Measurements from ENCODE around the gene INHBA.
A peak's percentile ranks its signal among the peaks of the same experiment; 100 is the strongest.

Gene INHBA

DNA sequence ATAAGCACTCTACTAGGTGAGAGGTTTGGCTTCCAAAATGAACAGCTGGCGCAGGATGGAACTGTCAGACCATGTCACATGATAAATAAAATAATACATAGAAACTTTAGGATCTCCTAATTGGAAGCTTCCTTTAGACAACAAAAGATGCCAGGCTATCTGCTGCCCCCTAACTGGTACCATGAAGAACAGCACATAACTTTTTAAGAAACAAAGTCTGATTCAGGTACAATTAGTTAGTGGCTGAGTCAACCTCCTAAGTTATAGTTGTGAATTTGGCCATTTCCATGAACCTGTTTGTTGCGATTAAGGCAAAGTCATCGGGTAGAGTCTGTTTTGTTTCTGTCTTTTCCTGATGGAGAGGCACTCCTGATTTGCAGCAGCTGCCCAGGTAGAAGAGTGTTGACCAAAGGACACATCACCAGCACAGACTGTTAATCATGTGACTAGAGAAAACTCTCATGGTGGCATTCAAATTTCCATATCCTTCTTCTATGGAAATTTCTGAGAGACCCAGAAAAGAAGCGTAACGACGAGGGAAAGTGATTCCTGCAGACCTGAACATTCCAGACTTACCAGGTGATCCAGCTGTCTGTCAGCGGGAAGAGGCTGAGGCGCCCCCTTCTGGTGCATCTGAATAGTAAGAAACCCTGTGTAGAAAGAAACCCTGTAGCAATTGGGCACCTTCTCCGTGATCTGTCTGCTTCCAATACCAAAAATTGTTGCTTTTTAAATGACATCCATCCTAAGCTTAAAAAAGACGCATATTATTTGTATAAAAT lies 8.6 kb upstream of the INHBA start:
- no peak for DNase-seq (ENCODE audit: low read depth, low spot score)

DNA sequence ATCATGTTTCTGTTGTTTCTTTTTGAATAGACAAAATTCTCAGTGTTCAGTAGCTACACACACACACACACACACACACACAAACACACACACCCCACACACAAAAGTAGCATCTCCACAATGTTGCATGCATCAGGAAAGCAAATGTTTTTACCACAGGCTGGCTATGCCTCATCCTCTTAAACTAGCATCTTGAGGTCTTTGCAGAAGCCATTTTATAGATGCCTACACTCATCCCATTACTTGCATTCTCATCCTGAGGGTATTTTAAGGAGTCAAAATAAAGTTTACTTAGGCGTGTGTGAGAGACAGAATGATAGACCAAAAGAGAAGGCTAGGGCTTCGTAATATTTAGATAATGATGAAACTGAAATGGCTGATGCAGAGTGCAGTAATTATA lies 7.9 kb upstream of the INHBA start:
- no peak for DNase-seq (ENCODE audit: low read depth, low spot score)

DNA sequence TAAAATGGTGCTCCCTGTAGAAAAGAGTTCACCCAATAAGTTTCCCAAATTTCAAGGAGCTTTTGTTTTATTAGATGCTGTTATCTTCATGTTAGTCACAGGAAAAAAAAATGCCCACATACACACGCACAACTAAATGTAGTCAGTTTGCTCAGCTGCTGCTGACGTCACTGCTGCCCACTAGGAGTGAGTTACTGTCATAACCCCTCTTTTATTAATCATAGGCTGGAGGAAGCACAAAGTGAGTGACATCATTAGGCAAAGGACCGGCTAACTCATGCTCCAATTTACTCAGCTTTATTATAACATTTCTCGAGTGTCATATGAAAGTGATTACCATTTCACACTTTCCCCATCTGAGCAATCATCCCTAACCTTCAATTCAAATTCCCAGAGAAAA lies 6.7 kb upstream of the INHBA start:
- DNase-seq (ENCODE audit: low read depth, low spot score), result no peak

DNA sequence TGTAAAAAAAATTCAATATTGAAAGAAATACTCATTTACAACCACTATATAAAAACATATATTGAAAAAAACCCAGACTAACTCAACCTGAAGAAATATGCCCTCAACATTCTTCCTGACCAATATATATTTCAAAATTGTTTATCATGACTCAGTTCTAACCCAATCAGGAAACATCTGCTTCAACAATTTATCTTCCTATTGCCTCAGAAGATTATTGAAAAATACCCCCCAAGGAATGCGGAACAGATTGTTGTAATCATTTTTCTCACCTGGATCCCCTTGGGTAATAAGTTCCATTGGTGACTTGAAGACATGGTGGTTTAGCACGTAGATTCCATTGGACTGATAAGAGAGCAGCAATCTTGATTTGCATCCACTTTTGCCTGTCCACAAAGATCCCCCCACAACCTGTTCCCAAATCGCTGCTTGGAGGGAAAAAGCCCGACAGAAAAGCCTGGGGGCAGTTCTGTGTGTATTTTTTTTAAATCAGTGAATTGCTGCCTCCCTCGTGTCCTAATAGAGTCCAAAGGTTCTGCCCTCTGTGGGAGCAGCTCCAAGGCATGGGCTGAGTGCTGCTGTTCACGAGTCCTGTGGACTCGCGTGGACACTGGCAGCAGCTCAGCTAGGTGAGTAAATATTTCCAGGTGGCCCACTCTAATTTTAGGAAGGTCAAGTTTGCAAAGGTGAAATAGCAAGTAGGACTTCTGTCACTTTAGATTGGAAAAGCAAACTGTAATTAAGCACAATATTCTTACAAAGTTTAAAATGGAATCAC lies 5.9 kb upstream of the INHBA start:
- no peak for DNase-seq (ENCODE audit: low read depth, low spot score)

- DNase-seq (ENCODE audit: low read depth, low spot score), result no peak
Observed at GRCh38 chr7:41706228-41706930, 3.5 kb upstream of the INHBA start.

- peak; percentile 13 for DNase-seq (ENCODE audit: low read depth, low spot score)
Observed at GRCh38 chr7:41705109-41705901, 2.4 kb upstream of the INHBA start.

- DNase-seq (ENCODE audit: low read depth, low spot score), result no peak
Observed at GRCh38 chr7:41701068-41701941, 1.6 kb downstream of the INHBA start.

GRCh38 chr7:41700044-41700471 lies 2.8 kb downstream of the INHBA start:
- no peak for DNase-seq (ENCODE audit: low read depth, low spot score)

- DNase-seq (ENCODE audit: low read depth, low spot score), result no peak
Observed at GRCh38 chr7:41699516-41699915, 3.4 kb downstream of the INHBA start.

DNA sequence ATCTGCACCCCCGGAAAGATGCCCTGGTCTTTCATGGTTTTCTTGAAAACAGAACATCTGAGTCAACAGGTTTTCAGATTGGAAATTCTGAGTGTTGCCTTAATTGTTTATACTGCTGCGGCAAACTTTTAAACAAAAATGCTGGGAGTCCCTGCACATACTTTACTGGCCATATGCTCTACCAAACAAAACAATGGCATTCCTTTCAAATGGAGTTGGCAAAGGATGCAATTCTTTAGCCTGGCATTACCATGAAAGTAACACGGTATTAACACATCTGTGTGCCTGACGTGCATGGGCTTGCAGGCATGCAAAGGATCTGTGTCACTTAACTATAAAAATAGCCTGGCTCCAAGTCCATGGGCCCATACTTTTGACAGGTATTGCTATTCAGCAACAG lies 4.2 kb downstream of the INHBA start:
- no peak for DNase-seq (ENCODE audit: low read depth, low spot score)

GRCh38 chr7:41698114-41698513 lies 4.8 kb downstream of the INHBA start:
- DNase-seq (ENCODE audit: low read depth, low spot score), result no peak

GRCh38 chr7:41696323-41696916 lies 6.5 kb downstream of the INHBA start:
- DNase-seq (ENCODE audit: low read depth, low spot score), result no peak

- DNase-seq (ENCODE audit: low read depth, low spot score), result no peak
Observed at GRCh38 chr7:41695661-41696322, 7.1 kb downstream of the INHBA start.

DNA sequence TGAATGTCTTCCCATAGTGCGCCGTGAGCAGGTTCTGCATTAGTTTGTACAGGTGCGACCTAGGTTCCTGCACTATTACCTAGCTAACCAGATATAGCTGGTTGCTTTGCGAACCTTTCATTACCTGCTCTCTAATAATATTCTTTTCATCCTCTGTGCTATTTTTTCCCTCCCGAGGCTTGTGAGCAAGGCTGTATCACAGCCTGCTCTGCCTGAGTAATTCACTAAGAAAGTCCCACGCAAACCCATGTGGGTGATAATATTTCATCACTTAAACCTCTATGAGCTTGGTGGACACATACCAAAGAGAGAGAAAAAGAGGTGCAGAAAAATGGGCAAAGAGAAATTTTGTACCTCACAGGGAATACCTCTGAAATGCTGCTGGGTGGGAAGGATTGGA lies 8.4 kb downstream of the INHBA start:
- DNase-seq (ENCODE audit: low read depth, low spot score), result no peak

DNA sequence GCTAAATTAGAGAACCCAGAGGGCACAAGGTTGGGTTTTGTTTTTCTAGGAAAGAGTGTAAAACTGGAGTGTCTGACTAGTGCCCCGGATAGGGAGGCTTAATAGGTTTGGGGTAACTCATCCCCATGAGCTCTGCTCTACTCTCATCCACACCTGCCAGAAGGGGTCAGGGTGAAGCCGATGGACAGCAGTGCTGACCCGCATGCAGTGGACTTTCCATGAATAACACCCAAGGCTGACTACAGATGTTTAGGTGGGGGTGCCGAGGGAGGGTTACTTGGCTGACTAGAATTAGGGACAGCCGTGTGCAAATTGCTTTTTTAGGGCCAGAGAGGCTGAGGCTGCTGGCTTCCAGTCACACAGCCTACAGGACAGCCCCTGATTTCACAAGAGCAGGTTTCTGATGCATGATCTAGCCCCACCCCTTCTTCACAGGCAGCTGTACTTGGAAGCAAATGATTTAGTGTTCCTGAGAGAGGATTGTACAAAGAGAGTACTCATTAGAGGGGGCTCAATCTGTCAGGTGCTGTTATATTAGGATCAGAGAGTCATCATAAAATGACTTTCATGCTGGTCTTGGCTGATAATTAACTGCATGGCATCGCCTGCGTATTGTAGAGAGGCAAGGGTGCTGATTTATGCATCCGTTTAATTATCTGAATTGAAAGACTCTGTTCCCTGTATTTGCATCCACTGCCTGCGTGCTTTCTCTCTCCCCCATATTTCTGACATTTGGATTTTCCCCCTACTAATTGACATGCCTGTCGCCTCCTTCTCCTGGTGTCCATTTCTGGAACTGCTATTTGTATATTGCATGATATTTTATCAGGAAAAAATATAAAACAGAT lies 9.5 kb downstream of the INHBA start:
- DNase-seq (ENCODE audit: low read depth, low spot score), result no peak

DNA sequence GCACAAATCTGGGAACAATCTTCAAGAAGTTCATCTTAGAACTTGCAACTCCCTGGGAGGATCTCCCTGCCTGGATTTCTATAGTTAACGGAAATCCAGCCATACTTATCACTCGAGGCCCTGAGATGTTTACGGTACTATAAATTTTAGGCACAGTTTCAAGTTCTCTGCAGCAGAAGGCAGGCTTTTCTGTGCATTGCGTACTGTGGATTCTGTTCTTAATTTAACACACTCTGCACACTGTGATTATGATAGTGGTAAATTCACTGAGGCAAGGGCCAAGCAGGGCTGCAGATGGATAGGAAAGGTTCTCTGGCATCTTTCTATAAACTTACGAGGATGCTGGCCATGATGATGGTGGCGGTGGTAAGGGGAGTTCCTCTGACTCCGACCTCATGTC lies 10.6 kb downstream of the INHBA start:
- DNase-seq (ENCODE audit: low read depth, low spot score), result no peak

DNA sequence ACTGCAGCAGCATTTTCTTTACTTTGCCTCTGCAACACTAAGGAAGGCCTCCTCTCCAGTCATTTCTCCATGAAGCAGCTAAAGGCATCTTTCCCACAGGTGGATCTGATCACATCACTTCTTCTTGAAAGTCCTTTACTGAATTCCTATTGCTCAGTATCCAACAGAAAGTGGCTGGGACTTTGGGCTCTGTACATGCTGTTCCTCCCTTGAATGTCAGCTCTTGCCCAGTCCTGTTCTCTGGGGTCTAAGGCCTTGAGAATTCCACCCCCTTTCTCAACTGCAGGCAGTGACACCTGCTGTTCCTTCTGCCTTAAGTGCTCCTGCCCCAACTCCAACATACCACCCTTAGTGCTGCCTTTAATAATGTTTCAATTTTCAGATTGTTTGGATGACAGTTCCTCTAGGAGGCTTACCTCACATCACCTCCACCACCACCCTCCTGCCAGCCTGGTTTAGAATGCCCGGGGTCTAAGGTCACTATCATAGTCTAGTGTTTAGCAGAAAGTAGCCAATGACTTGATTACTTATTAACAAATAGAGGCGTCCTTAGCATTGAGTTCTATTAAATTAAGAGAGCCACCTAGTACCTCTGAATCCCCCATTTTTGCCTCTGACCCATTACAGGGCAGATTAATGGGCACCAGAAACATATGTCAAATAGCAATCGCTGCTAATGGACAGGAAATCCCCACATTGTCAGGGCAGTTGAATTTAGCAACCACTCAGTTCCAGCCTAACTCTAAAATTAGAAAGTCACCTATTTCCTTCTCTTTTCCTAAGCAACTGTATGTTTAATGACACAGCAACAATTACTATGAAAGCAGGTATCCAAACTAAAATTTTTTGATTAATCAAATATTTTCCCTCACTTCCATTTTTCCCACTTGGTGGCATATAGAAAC lies 11.4 kb downstream of the INHBA start:
- DNase-seq (ENCODE audit: low read depth, low spot score), result no peak

DNA sequence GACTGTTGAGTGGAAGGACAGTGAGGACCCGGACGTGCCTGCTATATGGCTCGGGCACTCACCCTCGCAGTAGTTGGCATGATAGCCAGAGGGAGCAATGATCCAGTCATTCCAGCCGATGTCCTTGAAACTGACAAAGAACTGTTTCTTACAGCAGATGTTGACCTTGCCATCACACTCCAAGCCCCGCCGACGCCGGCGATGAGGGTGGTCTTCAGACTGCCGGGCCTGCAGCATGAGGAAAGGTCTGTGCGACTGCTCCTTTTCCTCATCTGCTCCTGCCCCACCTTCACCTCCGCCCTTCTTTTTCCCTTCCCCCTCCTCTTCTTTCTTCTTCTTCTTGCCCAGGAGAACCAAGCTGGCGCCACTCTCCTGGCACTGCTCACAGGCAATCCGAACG lies 13.1 kb downstream of the INHBA start:
- DNase-seq (ENCODE audit: low read depth, low spot score), result no peak
